GM12891 (cell line): ENCODE data around the gene BTD.

Experiments
- POLR2A ChIP-seq: IDR thresholded peaks from 2 replicates; pipeline ENCODE4 v1.6.1; 2011; ENCODE audit warnings: low read depth, low read length, control low read depth
- POLR2AphosphoS5 ChIP-seq: IDR thresholded peaks from 2 replicates; pipeline ENCODE4 v1.6.1; 2011; ENCODE audit warnings: low read depth, low read length, control low read depth

GRCh38 chr3:15694628-15695027 is 93.1 kb downstream of the BTD start:
- no peak for TF ChIP-seq POLR2A
- TF ChIP-seq POLR2AphosphoS5, result no peak
